GM19351 (cell line): ENCODE data around the gene STK32B.
"Not testable (repeated sequence)": the region's sequence is repeated elsewhere in the genome, so short reads cannot be mapped to it uniquely, and the experiment has no call there.

ENCODE experiments used
- ATAC-seq: cut with Tn5 transposase; IDR thresholded peaks from one replicate; pipeline ENCODE4 v1.9.1; 2021; ENCODE audit warnings: mild to moderate bottlenecking, moderate library complexity; ENCODE audit not compliant: unreplicated experiment

The STK32B gene

GRCh38 chr4:5051278-5052203 lies at the start of gene STK32B:
Gene STK32B, plus strand, starts transcription at chr4:5051480.
- ATAC-seq: no peak

GRCh38 chr4:5001641-5002040 lies 49.6 kb upstream of the STK32B start:
- ATAC-seq: not testable (repeated sequence)

- ATAC-seq: no peak
These were observed 47.9 kb upstream of the STK32B start for GRCh38 chr4:5003372-5003857.

GRCh38 chr4:5003918-5004317 lies 47.4 kb upstream of the STK32B start:
- ATAC-seq: no peak

- ATAC-seq: no peak
These were observed 46.8 kb upstream of the STK32B start for GRCh38 chr4:5004496-5004895.

GRCh38 chr4:5006932-5007331 lies 44.3 kb upstream of the STK32B start:
- not testable (repeated sequence) for ATAC-seq

- ATAC-seq: no peak
These were observed 41.5 kb upstream of the STK32B start for GRCh38 chr4:5009796-5010195.

GRCh38 chr4:5010984-5011383 lies 40.3 kb upstream of the STK32B start:
- no peak for ATAC-seq

GRCh38 chr4:5012244-5012898 lies 38.9 kb upstream of the STK32B start:
- no peak for ATAC-seq

GRCh38 chr4:5012958-5013357 lies 38.3 kb upstream of the STK32B start:
- ATAC-seq: no peak

GRCh38 chr4:5014007-5014682 lies 37.1 kb upstream of the STK32B start:
- ATAC-seq: no peak

- ATAC-seq: no peak
These were observed 33.2 kb upstream of the STK32B start for GRCh38 chr4:5018096-5018495.

GRCh38 chr4:5018603-5019002 lies 32.7 kb upstream of the STK32B start:
- ATAC-seq: no peak

GRCh38 chr4:5019274-5019673 lies 32.0 kb upstream of the STK32B start, which contains the start of gene CYTL1:
Gene CYTL1, minus strand, starts transcription at chr4:5019458. Its CDS starts 13 bp downstream, at chr4:5019445.
- no peak for ATAC-seq

GRCh38 chr4:5019796-5020195 lies 31.5 kb upstream of the STK32B start:
- ATAC-seq: no peak

- ATAC-seq: no peak
These were observed 30.9 kb upstream of the STK32B start for GRCh38 chr4:5020341-5020740.

GRCh38 chr4:5021546-5021945 lies 29.7 kb upstream of the STK32B start:
- no peak for ATAC-seq

GRCh38 chr4:5024673-5025072 lies 26.6 kb upstream of the STK32B start:
- no peak for ATAC-seq

- no peak for ATAC-seq
These were observed 24.9 kb upstream of the STK32B start for GRCh38 chr4:5026371-5026770.

- no peak for ATAC-seq
These were observed 23.9 kb upstream of the STK32B start for GRCh38 chr4:5027346-5027745.

- ATAC-seq: no peak
These were observed 22.8 kb upstream of the STK32B start for GRCh38 chr4:5028480-5028879.
